WTC11 (cell line): ENCODE results near the gene AHNAK2.

Experiments
- AFF4 ChIP-seq: sonication (generic); formaldehyde crosslinking; IDR thresholded peaks from 2 replicates; pipeline ENCODE4 v1.8.1; 2023; ENCODE audit warnings: mild to moderate bottlenecking, missing genetic modification reagents, borderline replicate concordance
- ATF2 ChIP-seq: sonication (generic); formaldehyde crosslinking; IDR thresholded peaks from 2 replicates; pipeline ENCODE4 v1.8.1; 2022; ENCODE audit warnings: low read depth, missing genetic modification reagents, borderline replicate concordance
- ATF3 ChIP-seq: sonication (generic); formaldehyde crosslinking; conservative IDR thresholded peaks from 2 replicates; pipeline ENCODE4 v1.8.1; 2022; ENCODE audit warnings: mild to moderate bottlenecking, missing genetic modification reagents
- CTCF ChIP-seq: fragments of 200-600 bp; IDR thresholded peaks from 2 replicates; pipeline ENCODE4 v1.8.0; 2022; ENCODE audit warnings: antibody characterized with exemption
- EMX1 ChIP-seq: fragments of 250-450 bp; sonication (Bioruptor Pico); IDR thresholded peaks from 2 replicates; pipeline ENCODE4 v1.8.0; 2021; ENCODE audit warnings: mild to moderate bottlenecking
- FOXK1 ChIP-seq: sonication (generic); formaldehyde crosslinking; IDR thresholded peaks from 2 replicates; pipeline ENCODE4 v1.8.0; 2022; ENCODE audit warnings: mild to moderate bottlenecking, moderate library complexity, missing genetic modification reagents
- JUN ChIP-seq: sonication (generic); formaldehyde crosslinking; IDR thresholded peaks from 2 replicates; pipeline ENCODE4 v1.8.0; 2023; ENCODE audit warnings: mild to moderate bottlenecking, missing genetic modification reagents
- NR3C1 ChIP-seq: sonication (generic); formaldehyde crosslinking; conservative IDR thresholded peaks from 2 replicates; pipeline ENCODE4 v1.8.1; 2023; ENCODE audit warnings: low read depth, mild to moderate bottlenecking, missing genetic modification reagents
- USF2 ChIP-seq: sonication (generic); formaldehyde crosslinking; IDR thresholded peaks from 2 replicates; pipeline ENCODE4 v1.8.1; 2023; ENCODE audit warnings: mild to moderate bottlenecking, missing genetic modification reagents, moderate library complexity

GRCh38 chr14:105006831-105007592, 28.8 kb upstream of the AHNAK2 start:
- no peak for TF ChIP-seq CTCF
- TF ChIP-seq EMX1 (CRISPR knock-in tag), result no peak
- no peak for TF ChIP-seq AFF4
- no peak for TF ChIP-seq ATF3
- TF ChIP-seq ATF2, result no peak
- no peak for TF ChIP-seq JUN (CRISPR knock-in tag)
- TF ChIP-seq FOXK1 (CRISPR knock-in tag), result no peak
- no peak for TF ChIP-seq USF2 (CRISPR knock-in tag)
- TF ChIP-seq NR3C1 (CRISPR knock-in tag), result no peak
